GM18858 (cell line): ENCODE measurements around the gene CDK6.

Experiments
- ATAC-seq: cut with Tn5 transposase; IDR thresholded peaks from one replicate; pipeline ENCODE4 v1.9.1; 2021; ENCODE audit not compliant: unreplicated experiment

Gene CDK6

GRCh38 chr7:92685136-92686042 is 151.0 kb downstream of the CDK6 start:
- no peak for ATAC-seq

GRCh38 chr7:92684274-92684673 is 152.1 kb downstream of the CDK6 start:
- ATAC-seq = no peak

- no peak for ATAC-seq
Observed at GRCh38 chr7:92682903-92683539, 153.4 kb downstream of the CDK6 start.

- no peak for ATAC-seq
Observed at GRCh38 chr7:92682330-92682729, 154.0 kb downstream of the CDK6 start.

- no peak for ATAC-seq
Observed at GRCh38 chr7:92681633-92682032, 154.7 kb downstream of the CDK6 start.

GRCh38 chr7:92680442-92680841 is 155.9 kb downstream of the CDK6 start:
- no peak for ATAC-seq

GRCh38 chr7:92678291-92678920 is 158.0 kb downstream of the CDK6 start:
- no peak for ATAC-seq

GRCh38 chr7:92674379-92674778 is 162.0 kb downstream of the CDK6 start:
- peak; percentile 65 for ATAC-seq

- no peak for ATAC-seq
Observed at GRCh38 chr7:92671505-92672169, 164.7 kb downstream of the CDK6 start.

GRCh38 chr7:92670204-92670851 is 166.0 kb downstream of the CDK6 start:
- ATAC-seq = no peak

- ATAC-seq = no peak
Observed at GRCh38 chr7:92669616-92670165, 166.7 kb downstream of the CDK6 start.

GRCh38 chr7:92668564-92668963 is 167.8 kb downstream of the CDK6 start:
- ATAC-seq = no peak

GRCh38 chr7:92667816-92668535 is 168.4 kb downstream of the CDK6 start:
- no peak for ATAC-seq

- ATAC-seq = no peak
Observed at GRCh38 chr7:92665926-92666325, 170.4 kb downstream of the CDK6 start.

- no peak for ATAC-seq
Observed at GRCh38 chr7:92661651-92662050, 174.7 kb downstream of the CDK6 start.

- no peak for ATAC-seq
Observed at GRCh38 chr7:92658671-92659070, 177.7 kb downstream of the CDK6 start.

- ATAC-seq = no peak
Observed at GRCh38 chr7:92657391-92657790, 179.0 kb downstream of the CDK6 start.

- no peak for ATAC-seq
Observed at GRCh38 chr7:92656121-92656520, 180.3 kb downstream of the CDK6 start.

- no peak for ATAC-seq
Observed at GRCh38 chr7:92655346-92655884, 181.0 kb downstream of the CDK6 start.

- ATAC-seq = no peak
Observed at GRCh38 chr7:92653136-92653535, 183.2 kb downstream of the CDK6 start.
